Measurements from ENCODE around the gene HSPA4. TPM values are rescaled to one million over a fixed set of nuclear protein-coding genes. Genes with fewer than 3 reads are reported as not detected.

The HSPA4 gene
- total and polyA plus RNA-seq, 2 of the 13 experiments (the other 11 are each of a cell fraction or from before 2014, with no cell fraction given), result 36.6 to 231 TPM

GRCh38 chr5:133079048-133079447 lies 27.2 kb downstream of the HSPA4 start (continued):
- TF ChIP-seq ZNF281 (CRISPR knock-in tag; IDR thresholded peaks at IDR 0.05; ENCODE audit: borderline replicate concordance), result no peak
- TF ChIP-seq NBN (conservative IDR thresholded peaks at IDR 0.05), result no peak

- ChIA-PET CTCF (ENCODE audit: low intra/inter-chr PET ratio, low total read pairs) (no interaction called here), POLR2A (no interaction called here)
- WGBS (ENCODE audit: low lambda C conversion rate), result 95% methylated on average over 7 of the region's 7 CpGs
- Histone ChIP-seq H3K27me3 (ENCODE audit: control insufficient read depth in 1 of 2, insufficient read depth in 2 of 2, low read length in 2 of 2) (no peaks in the 10 kb centered on the region), H2AFZ (ENCODE audit: low read length) (no peak overlapping the region), H3K27ac (ENCODE audit: extremely low read length, insufficient read depth, low read length) (no peak overlapping the region), H3K9me3 (ENCODE audit: low read length) (no peaks in the 10 kb centered on the region), H3K9ac (ENCODE audit: insufficient read depth, low read depth, low read length) (no peak overlapping the region), H3K4me2 (ENCODE audit: low read depth, low read length) (no peak overlapping the region), H3K79me2 (ENCODE audit: insufficient read depth, low read length) (peaks cover 52% of the 10 kb centered on the region), H3K4me1 (ENCODE audit: insufficient read depth, low read length) (peaks cover 6% of the 10 kb centered on the region), H3K36me3 (replicated peaks in 1 of 2; ENCODE audit: control insufficient read depth in 1 of 2, insufficient read depth in 2 of 2, low read length in 2 of 2) (peaks cover 5 to 73% of the 10 kb centered on the region in 2 experiments), H3K4me3 (replicated peaks in 1 of 3; ENCODE audit: insufficient read depth in 1 of 3, low read depth in 2 of 3, low read length in 3 of 3) (no peak overlapping the region), H4K20me1 (ENCODE audit: insufficient read depth, low read length) (peaks cover 4% of the 10 kb centered on the region; the same call in 1 of the 2 replicates)
- in situ Hi-C loops (cut with HindIII; ENCODE audit: extremely low pct_ligation_motif_present, low pct_unique_long_range_greater_than_20kb), result loop anchor here (10.0 kb wide), 1 partner anchor 126 kb away; no protein-coding TSS in a partner anchor
- intact Hi-C loops (cut with micrococcal nuclease; ENCODE audit: unreplicated experiment), result no loop called here
- DNase-seq (ENCODE audit: low spot score) (no peak), FAIRE-seq (no peak), ATAC-seq (no peak)
- BruUV-seq (replicated peaks), result no TSS peak
- TF ChIP-seq ZFP37 (CRISPR knock-in tag; IDR thresholded peaks at IDR 0.05; ENCODE audit: borderline replicate concordance) (no peak), WIZ (CRISPR knock-in tag; IDR thresholded peaks at IDR 0.05) (no peak), ADNP (CRISPR knock-in tag; IDR thresholded peaks at IDR 0.05) (no peak), CEBPZ (IDR thresholded peaks at IDR 0.05; ENCODE audit: low read length) (no peak), HNRNPL (IDR thresholded peaks at IDR 0.05; ENCODE audit: low read depth, low read length) (no peak), ZNF512 (CRISPR knock-in tag; IDR thresholded peaks at IDR 0.05) (no peak), ZNF709 (CRISPR knock-in tag; IDR thresholded peaks at IDR 0.05) (no peak)
These were observed 29.2 kb downstream of the HSPA4 start for GRCh38 chr5:133081036-133081435.
